HUES48 (cell line): ENCODE measurements around the gene IKZF2.

ENCODE experiments used
- H3K27ac ChIP-seq: one replicate; pipeline ENCODE4 v1.7.0; 2013; ENCODE audit warnings: low read depth, low read length, inconsistent platforms
- H3K27me3 ChIP-seq: 2 replicates; pipeline ENCODE4 v1.6.1; 2013; ENCODE audit warnings: mild to moderate bottlenecking, low read length; ENCODE audit not compliant: control insufficient read depth, insufficient read depth
- H3K36me3 ChIP-seq: 2 replicates; pipeline ENCODE4 v1.6.1; 2013; ENCODE audit warnings: low read length; ENCODE audit not compliant: control insufficient read depth, insufficient read depth
- H3K4me1 ChIP-seq: 2 replicates; pipeline ENCODE4 v1.6.1; 2013; ENCODE audit warnings: mild to moderate bottlenecking, low read length; ENCODE audit not compliant: control insufficient read depth, insufficient read depth
- H3K4me3 ChIP-seq: 2 replicates; pipeline ENCODE4 v1.5.1; 2013; ENCODE audit warnings: mild to moderate bottlenecking, low read depth, low read length
- H3K9ac ChIP-seq: 2 replicates; pipeline ENCODE4 v1.6.1; 2013; ENCODE audit warnings: mild to moderate bottlenecking, low read depth, low read length, moderate library complexity
- H3K9me3 ChIP-seq: 2 replicates; pipeline ENCODE4 v1.6.1; 2013; ENCODE audit warnings: low read length; ENCODE audit not compliant: control insufficient read depth, insufficient read depth

Gene IKZF2

GRCh38 chr2:213098612-213099011 lies 52.8 kb downstream of the IKZF2 start:
- Histone ChIP-seq H3K27me3 (no peaks in the 10 kb centered on the region), H3K4me3 (no peak overlapping the region), H3K9me3 (no peaks in the 10 kb centered on the region), H3K4me1 (peaks cover 3% of the 10 kb centered on the region; the same call in 1 of the 2 replicates), H3K36me3 (no peaks in the 10 kb centered on the region), H3K9ac (no peak overlapping the region), H3K27ac (no peak overlapping the region)

GRCh38 chr2:213091765-213092164 lies 59.6 kb downstream of the IKZF2 start:
- peaks cover 4% of the 10 kb centered on the region; the same call in 1 of the 2 replicates for H3K4me1 ChIP-seq
- no peaks in the 10 kb centered on the region for H3K9me3 ChIP-seq
- H3K4me3 ChIP-seq = no peak overlapping the region
- no peak overlapping the region for H3K27ac ChIP-seq
- no peak overlapping the region for H3K9ac ChIP-seq
- H3K36me3 ChIP-seq = no peaks in the 10 kb centered on the region
- no peaks in the 10 kb centered on the region for H3K27me3 ChIP-seq

GRCh38 chr2:213090772-213091171 lies 60.6 kb downstream of the IKZF2 start:
- Histone ChIP-seq H3K4me1 (peaks cover 13% of the 10 kb centered on the region), H3K27me3 (no peaks in the 10 kb centered on the region), H3K9ac (no peak overlapping the region), H3K4me3 (no peak overlapping the region), H3K36me3 (no peaks in the 10 kb centered on the region), H3K27ac (no peak overlapping the region), H3K9me3 (no peaks in the 10 kb centered on the region)

- H3K4me1 ChIP-seq = peaks cover 19% of the 10 kb centered on the region
- H3K27ac ChIP-seq = no peak overlapping the region
- H3K27me3 ChIP-seq = no peaks in the 10 kb centered on the region
- H3K4me3 ChIP-seq = no peak overlapping the region
- H3K9ac ChIP-seq = no peak overlapping the region
- H3K36me3 ChIP-seq = no peaks in the 10 kb centered on the region
- no peaks in the 10 kb centered on the region for H3K9me3 ChIP-seq
Observed at GRCh38 chr2:213089438-213089837, 62.0 kb downstream of the IKZF2 start.

- Histone ChIP-seq H3K27me3 (no peaks in the 10 kb centered on the region), H3K36me3 (no peaks in the 10 kb centered on the region), H3K4me1 (peaks cover 19% of the 10 kb centered on the region), H3K27ac (no peak overlapping the region), H3K9me3 (no peaks in the 10 kb centered on the region), H3K9ac (no peak overlapping the region), H3K4me3 (no peak overlapping the region)
Observed at GRCh38 chr2:213087040-213087439, 64.4 kb downstream of the IKZF2 start.

- Histone ChIP-seq H3K4me1 (peaks cover 19% of the 10 kb centered on the region), H3K27me3 (no peaks in the 10 kb centered on the region), H3K36me3 (no peaks in the 10 kb centered on the region), H3K9me3 (no peaks in the 10 kb centered on the region), H3K9ac (no peak overlapping the region), H3K27ac (no peak overlapping the region), H3K4me3 (no peak overlapping the region)
Observed at GRCh38 chr2:213086571-213086970, 64.8 kb downstream of the IKZF2 start.

GRCh38 chr2:213086050-213086449 lies 65.4 kb downstream of the IKZF2 start:
- no peak overlapping the region for H3K27ac ChIP-seq
- H3K36me3 ChIP-seq = no peaks in the 10 kb centered on the region

GRCh38 chr2:213085538-213085937 lies 65.9 kb downstream of the IKZF2 start:
- no peak overlapping the region for H3K27ac ChIP-seq
- H3K27me3 ChIP-seq = no peaks in the 10 kb centered on the region
- H3K36me3 ChIP-seq = no peaks in the 10 kb centered on the region
- no peak overlapping the region for H3K4me3 ChIP-seq
- H3K4me1 ChIP-seq = peaks cover 19% of the 10 kb centered on the region
- no peaks in the 10 kb centered on the region for H3K9me3 ChIP-seq
- H3K9ac ChIP-seq = no peak overlapping the region

More at GRCh38 chr2:213086050-213086449, 65.4 kb downstream of the IKZF2 start:
- Histone ChIP-seq H3K4me3 (no peak overlapping the region), H3K4me1 (peaks cover 19% of the 10 kb centered on the region), H3K9ac (no peak overlapping the region), H3K9me3 (no peaks in the 10 kb centered on the region), H3K27me3 (no peaks in the 10 kb centered on the region)

GRCh38 chr2:213084261-213084660 lies 67.2 kb downstream of the IKZF2 start:
- peaks cover 19% of the 10 kb centered on the region for H3K4me1 ChIP-seq
- no peak overlapping the region for H3K27ac ChIP-seq
- no peak overlapping the region for H3K4me3 ChIP-seq
- no peaks in the 10 kb centered on the region for H3K36me3 ChIP-seq
- H3K9me3 ChIP-seq = no peaks in the 10 kb centered on the region
- H3K9ac ChIP-seq = no peak overlapping the region
- no peaks in the 10 kb centered on the region for H3K27me3 ChIP-seq

- peaks cover 9% of the 10 kb centered on the region for H3K4me1 ChIP-seq
- no peak overlapping the region for H3K27ac ChIP-seq
- H3K9ac ChIP-seq = no peak overlapping the region
- no peaks in the 10 kb centered on the region for H3K9me3 ChIP-seq
- H3K27me3 ChIP-seq = no peaks in the 10 kb centered on the region
- H3K36me3 ChIP-seq = no peaks in the 10 kb centered on the region
- no peak overlapping the region for H3K4me3 ChIP-seq
Observed at GRCh38 chr2:213080969-213081617, 70.3 kb downstream of the IKZF2 start.

- H3K27me3 ChIP-seq = no peaks in the 10 kb centered on the region
- H3K4me3 ChIP-seq = no peak overlapping the region
- H3K36me3 ChIP-seq = no peaks in the 10 kb centered on the region
- no peaks in the 10 kb centered on the region for H3K9me3 ChIP-seq
- no peak overlapping the region for H3K27ac ChIP-seq
- no peaks in the 10 kb centered on the region for H3K4me1 ChIP-seq
- H3K9ac ChIP-seq = no peak overlapping the region
Observed at GRCh38 chr2:213079756-213080155, 71.7 kb downstream of the IKZF2 start.
